ENCODE data around the gene OTOG.

The OTOG gene

GRCh38 chr11:17591293-17591692, 44.2 kb downstream of the OTOG start:
- no peak for DNase-seq

- no peak for DNase-seq
Measured at GRCh38 chr11:17593466-17594245, 46.6 kb downstream of the OTOG start.

- DNase-seq: no peak
Measured at GRCh38 chr11:17594686-17595192, 47.7 kb downstream of the OTOG start.

- DNase-seq: no peak
Measured at GRCh38 chr11:17595526-17596309, 48.7 kb downstream of the OTOG start.

- DNase-seq: no peak
Measured at GRCh38 chr11:17596310-17596669, 49.2 kb downstream of the OTOG start.

GRCh38 chr11:17596711-17597110, 49.7 kb downstream of the OTOG start:
- DNase-seq: no peak

GRCh38 chr11:17597770-17598169, 50.7 kb downstream of the OTOG start:
- no peak for DNase-seq

GRCh38 chr11:17598700-17599459, 51.8 kb downstream of the OTOG start:
- no peak for DNase-seq

- no peak for DNase-seq
Measured at GRCh38 chr11:17599460-17599925, 52.4 kb downstream of the OTOG start.

GRCh38 chr11:17600316-17601255, 53.5 kb downstream of the OTOG start:
- DNase-seq: no peak

GRCh38 chr11:17601256-17601671, 54.2 kb downstream of the OTOG start:
- DNase-seq: no peak

- no peak for DNase-seq
Measured at GRCh38 chr11:17601676-17602075, 54.6 kb downstream of the OTOG start.

- no peak for DNase-seq
Measured at GRCh38 chr11:17602105-17603001, 55.3 kb downstream of the OTOG start.

GRCh38 chr11:17603056-17603825, 56.2 kb downstream of the OTOG start:
- no peak for DNase-seq

- no peak for DNase-seq
Measured at GRCh38 chr11:17604201-17604914, 57.3 kb downstream of the OTOG start.

GRCh38 chr11:17604915-17605233, 57.8 kb downstream of the OTOG start:
- no peak for DNase-seq

- DNase-seq: no peak
Measured at GRCh38 chr11:17605651-17606122, 58.6 kb downstream of the OTOG start.

GRCh38 chr11:17606233-17607082, 59.4 kb downstream of the OTOG start:
- no peak for DNase-seq

- no peak for DNase-seq
Measured at GRCh38 chr11:17607083-17607429, 60.0 kb downstream of the OTOG start.
